Measurements from ENCODE around the gene NMT1. TPM values are rescaled to one million over a fixed set of nuclear protein-coding genes. Genes with fewer than 3 reads are reported as not detected.

NMT1 gene
- total and polyA plus RNA-seq, 4 donors, result 27.0 to 83.7 (median 42.6) TPM

DNA sequence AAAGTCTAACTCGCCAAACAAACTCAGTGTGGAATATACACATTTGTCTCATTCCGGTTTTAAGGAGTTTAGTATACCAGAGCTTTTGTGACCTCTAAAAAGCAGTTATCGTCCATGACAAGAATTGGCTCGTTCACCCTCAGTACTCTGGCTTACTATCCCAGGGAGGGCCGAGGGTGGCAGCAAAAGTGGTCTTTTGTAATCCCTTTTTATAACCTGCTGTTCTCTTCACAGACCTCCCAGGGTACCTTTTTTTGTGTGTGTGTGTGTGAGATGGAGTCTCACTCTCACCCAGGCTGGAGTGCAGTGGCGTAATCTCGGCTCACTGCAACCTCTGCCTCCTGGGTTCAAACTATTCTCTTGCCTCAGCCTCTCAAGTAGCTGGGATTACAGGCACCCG, 8.9 kb downstream of the NMT1 start:
- Histone ChIP-seq H3K4me1 (ENCODE audit: control insufficient read depth in 4 of 4, insufficient read depth in 4 of 4, low read length in 3 of 4) (peaks cover 4 to 15% (median 12%) of the 10 kb centered on the region in 4 donors), H3K27ac (ENCODE audit: low read depth in 1 of 2, low read length in 2 of 2) (no peak overlapping the region), H3K36me3 (ENCODE audit: control insufficient read depth in 4 of 4, insufficient read depth in 3 of 4, low read depth in 1 of 4, low read length in 3 of 4) (peaks cover 2 to 11% (median 8%) of the 10 kb centered on the region in 4 donors), H3K27me3 (ENCODE audit: control insufficient read depth in 4 of 4, insufficient read depth in 4 of 4, low read length in 3 of 4) (no peaks in the 10 kb centered on the region), H3K4me3 (ENCODE audit: low read depth in 1 of 3, low read length in 3 of 3) (no peak overlapping the region), H3K9ac (ENCODE audit: low read depth in 1 of 2, low read length in 2 of 2) (no peak overlapping the region), H3K9me3 (ENCODE audit: control insufficient read depth in 4 of 4, low read length in 3 of 4) (no peaks in the 10 kb centered on the region)
- TF ChIP-seq HNF4A (conservative IDR thresholded peaks at IDR 0.05) (peak; percentile 22), RXRA (IDR thresholded peaks at IDR 0.05) (no peak)
- 70% methylated on average over 8 of the region's 8 CpGs for WGBS
- no peak for DNase-seq (ENCODE audit: low spot score)

DNA sequence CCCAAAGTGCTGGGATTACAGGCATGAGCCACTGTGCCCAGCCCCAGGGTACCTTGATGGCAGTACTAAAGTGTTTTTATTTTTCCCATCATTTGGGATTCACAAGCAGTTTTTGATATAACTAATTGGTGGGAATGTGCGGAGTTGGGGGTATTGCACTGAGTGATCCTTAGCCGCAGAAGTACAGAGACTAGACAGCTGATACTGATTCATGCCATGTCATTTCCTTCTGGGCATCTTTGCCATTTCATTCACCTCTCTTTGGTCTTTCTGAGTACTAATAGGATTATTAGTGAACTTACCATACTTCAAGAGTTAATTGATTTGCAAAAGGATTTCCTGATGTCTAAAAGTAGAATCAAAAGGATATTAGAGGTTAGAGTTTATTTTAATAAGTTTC, 9.7 kb downstream of the NMT1 start:
- H3K9me3 ChIP-seq (ENCODE audit: control insufficient read depth in 4 of 4, low read length in 3 of 4), result no peaks in the 10 kb centered on the region
- no peak overlapping the region for H3K4me3 ChIP-seq (ENCODE audit: low read depth in 1 of 3, low read length in 3 of 3)
- H3K27me3 ChIP-seq (ENCODE audit: control insufficient read depth in 4 of 4, insufficient read depth in 4 of 4, low read length in 3 of 4), result no peaks in the 10 kb centered on the region
- WGBS, result 92% methylated on average over 2 of the region's 2 CpGs
- no peak overlapping the region for H3K9ac ChIP-seq (ENCODE audit: low read depth in 1 of 2, low read length in 2 of 2)
- no peak overlapping the region for H3K27ac ChIP-seq (ENCODE audit: low read depth in 1 of 2, low read length in 2 of 2)
- peaks cover 2 to 11% (median 8%) of the 10 kb centered on the region in 4 donors for H3K36me3 ChIP-seq (ENCODE audit: control insufficient read depth in 4 of 4, insufficient read depth in 3 of 4, low read depth in 1 of 4, low read length in 3 of 4)
- peaks cover 4 to 16% (median 12%) of the 10 kb centered on the region in 4 donors for H3K4me1 ChIP-seq (ENCODE audit: control insufficient read depth in 4 of 4, insufficient read depth in 4 of 4, low read length in 3 of 4)
- no peak for DNase-seq (ENCODE audit: low spot score)
- TF ChIP-seq, protein P1, sequence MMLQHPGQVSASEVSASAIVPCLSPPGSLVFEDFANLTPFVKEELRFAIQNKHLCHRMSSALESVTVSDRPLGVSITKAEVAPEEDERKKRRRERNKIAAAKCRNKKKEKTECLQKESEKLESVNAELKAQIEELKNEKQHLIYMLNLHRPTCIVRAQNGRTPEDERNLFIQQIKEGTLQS (IDR thresholded peaks at IDR 0.05), result no peak
- TF ChIP-seq SP1 (IDR thresholded peaks at IDR 0.05) (no peak), TAF1 (conservative IDR thresholded peaks at IDR 0.05) (no peak), RXRA (IDR thresholded peaks at IDR 0.05) (no peak), RAD21 (IDR thresholded peaks at IDR 0.05) (no peak), YY1 (IDR thresholded peaks at IDR 0.05) (no peak), FOXA1 (IDR thresholded peaks at IDR 0.05) (no peak), HNF4G (IDR thresholded peaks at IDR 0.05) (no peak), EGR1 (IDR thresholded peaks at IDR 0.05; ENCODE audit: low read depth in 2 of 2) (no peak), NR2F2 (IDR thresholded peaks at IDR 0.05) (no peak), FOXA2 (IDR thresholded peaks at IDR 0.05) (no peak), JUND (IDR thresholded peaks at IDR 0.05) (no peak), HNF4A (conservative IDR thresholded peaks at IDR 0.05) (no peak)
- TF ChIP-seq, protein P2, sequence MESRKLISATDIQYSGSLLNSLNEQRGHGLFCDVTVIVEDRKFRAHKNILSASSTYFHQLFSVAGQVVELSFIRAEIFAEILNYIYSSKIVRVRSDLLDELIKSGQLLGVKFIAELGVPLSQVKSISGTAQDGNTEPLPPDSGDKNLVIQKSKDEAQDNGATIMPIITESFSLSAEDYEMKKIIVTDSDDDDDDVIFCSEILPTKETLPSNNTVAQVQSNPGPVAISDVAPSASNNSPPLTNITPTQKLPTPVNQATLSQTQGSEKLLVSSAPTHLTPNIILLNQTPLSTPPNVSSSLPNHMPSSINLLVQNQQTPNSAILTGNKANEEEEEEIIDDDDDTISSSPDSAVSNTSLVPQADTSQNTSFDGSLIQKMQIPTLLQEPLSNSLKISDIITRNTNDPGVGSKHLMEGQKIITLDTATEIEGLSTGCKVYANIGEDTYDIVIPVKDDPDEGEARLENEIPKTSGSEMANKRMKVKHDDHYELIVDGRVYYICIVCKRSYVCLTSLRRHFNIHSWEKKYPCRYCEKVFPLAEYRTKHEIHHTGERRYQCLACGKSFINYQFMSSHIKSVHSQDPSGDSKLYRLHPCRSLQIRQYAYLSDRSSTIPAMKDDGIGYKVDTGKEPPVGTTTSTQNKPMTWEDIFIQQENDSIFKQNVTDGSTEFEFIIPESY (IDR thresholded peaks at IDR 0.05), result no peak
- TF ChIP-seq, protein P3, sequence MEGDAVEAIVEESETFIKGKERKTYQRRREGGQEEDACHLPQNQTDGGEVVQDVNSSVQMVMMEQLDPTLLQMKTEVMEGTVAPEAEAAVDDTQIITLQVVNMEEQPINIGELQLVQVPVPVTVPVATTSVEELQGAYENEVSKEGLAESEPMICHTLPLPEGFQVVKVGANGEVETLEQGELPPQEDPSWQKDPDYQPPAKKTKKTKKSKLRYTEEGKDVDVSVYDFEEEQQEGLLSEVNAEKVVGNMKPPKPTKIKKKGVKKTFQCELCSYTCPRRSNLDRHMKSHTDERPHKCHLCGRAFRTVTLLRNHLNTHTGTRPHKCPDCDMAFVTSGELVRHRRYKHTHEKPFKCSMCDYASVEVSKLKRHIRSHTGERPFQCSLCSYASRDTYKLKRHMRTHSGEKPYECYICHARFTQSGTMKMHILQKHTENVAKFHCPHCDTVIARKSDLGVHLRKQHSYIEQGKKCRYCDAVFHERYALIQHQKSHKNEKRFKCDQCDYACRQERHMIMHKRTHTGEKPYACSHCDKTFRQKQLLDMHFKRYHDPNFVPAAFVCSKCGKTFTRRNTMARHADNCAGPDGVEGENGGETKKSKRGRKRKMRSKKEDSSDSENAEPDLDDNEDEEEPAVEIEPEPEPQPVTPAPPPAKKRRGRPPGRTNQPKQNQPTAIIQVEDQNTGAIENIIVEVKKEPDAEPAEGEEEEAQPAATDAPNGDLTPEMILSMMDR (IDR thresholded peaks at IDR 0.05; ENCODE audit: low read depth, low read length, missing input control), result no peak
- TF ChIP-seq, protein P4, sequence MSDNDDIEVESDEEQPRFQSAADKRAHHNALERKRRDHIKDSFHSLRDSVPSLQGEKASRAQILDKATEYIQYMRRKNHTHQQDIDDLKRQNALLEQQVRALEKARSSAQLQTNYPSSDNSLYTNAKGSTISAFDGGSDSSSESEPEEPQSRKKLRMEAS (IDR thresholded peaks at IDR 0.05), result no peak
- TF ChIP-seq, protein P5, sequence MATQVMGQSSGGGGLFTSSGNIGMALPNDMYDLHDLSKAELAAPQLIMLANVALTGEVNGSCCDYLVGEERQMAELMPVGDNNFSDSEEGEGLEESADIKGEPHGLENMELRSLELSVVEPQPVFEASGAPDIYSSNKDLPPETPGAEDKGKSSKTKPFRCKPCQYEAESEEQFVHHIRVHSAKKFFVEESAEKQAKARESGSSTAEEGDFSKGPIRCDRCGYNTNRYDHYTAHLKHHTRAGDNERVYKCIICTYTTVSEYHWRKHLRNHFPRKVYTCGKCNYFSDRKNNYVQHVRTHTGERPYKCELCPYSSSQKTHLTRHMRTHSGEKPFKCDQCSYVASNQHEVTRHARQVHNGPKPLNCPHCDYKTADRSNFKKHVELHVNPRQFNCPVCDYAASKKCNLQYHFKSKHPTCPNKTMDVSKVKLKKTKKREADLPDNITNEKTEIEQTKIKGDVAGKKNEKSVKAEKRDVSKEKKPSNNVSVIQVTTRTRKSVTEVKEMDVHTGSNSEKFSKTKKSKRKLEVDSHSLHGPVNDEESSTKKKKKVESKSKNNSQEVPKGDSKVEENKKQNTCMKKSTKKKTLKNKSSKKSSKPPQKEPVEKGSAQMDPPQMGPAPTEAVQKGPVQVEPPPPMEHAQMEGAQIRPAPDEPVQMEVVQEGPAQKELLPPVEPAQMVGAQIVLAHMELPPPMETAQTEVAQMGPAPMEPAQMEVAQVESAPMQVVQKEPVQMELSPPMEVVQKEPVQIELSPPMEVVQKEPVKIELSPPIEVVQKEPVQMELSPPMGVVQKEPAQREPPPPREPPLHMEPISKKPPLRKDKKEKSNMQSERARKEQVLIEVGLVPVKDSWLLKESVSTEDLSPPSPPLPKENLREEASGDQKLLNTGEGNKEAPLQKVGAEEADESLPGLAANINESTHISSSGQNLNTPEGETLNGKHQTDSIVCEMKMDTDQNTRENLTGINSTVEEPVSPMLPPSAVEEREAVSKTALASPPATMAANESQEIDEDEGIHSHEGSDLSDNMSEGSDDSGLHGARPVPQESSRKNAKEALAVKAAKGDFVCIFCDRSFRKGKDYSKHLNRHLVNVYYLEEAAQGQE (IDR thresholded peaks at IDR 0.05), result no peak
